HG03378 (cell line): ENCODE results near the gene ELF5.

ENCODE experiments used
- ATAC-seq: cut with Tn5 transposase; IDR thresholded peaks from one replicate; pipeline ENCODE4 v1.9.1; 2021; ENCODE audit warnings: mild to moderate bottlenecking, moderate library complexity; ENCODE audit not compliant: unreplicated experiment

The ELF5 gene

GRCh38 chr11:34458525-34458924, 55.1 kb downstream of the ELF5 start:
- ATAC-seq = no peak

GRCh38 chr11:34457607-34458006, 56.0 kb downstream of the ELF5 start:
- ATAC-seq = no peak

- no peak for ATAC-seq
Observed at GRCh38 chr11:34454308-34455032, 59.1 kb downstream of the ELF5 start.

GRCh38 chr11:34451053-34451452, 62.5 kb downstream of the ELF5 start:
- no peak for ATAC-seq

- ATAC-seq = peak; percentile 75
Observed at GRCh38 chr11:34449013-34449412, 64.6 kb downstream of the ELF5 start.

- no peak for ATAC-seq
Observed at GRCh38 chr11:34448223-34448994, 65.2 kb downstream of the ELF5 start.

- no peak for ATAC-seq
Observed at GRCh38 chr11:34447044-34447443, 66.5 kb downstream of the ELF5 start.

- ATAC-seq = no peak
Observed at GRCh38 chr11:34446386-34446785, 67.2 kb downstream of the ELF5 start.

- no peak for ATAC-seq
Observed at GRCh38 chr11:34445956-34446355, 67.6 kb downstream of the ELF5 start.

GRCh38 chr11:34444428-34444827, 69.2 kb downstream of the ELF5 start:
- ATAC-seq = no peak

GRCh38 chr11:34443136-34443535, 70.5 kb downstream of the ELF5 start:
- ATAC-seq = no peak

GRCh38 chr11:34441814-34442213, 71.8 kb downstream of the ELF5 start:
- no peak for ATAC-seq

- no peak for ATAC-seq
Observed at GRCh38 chr11:34439610-34440198, 73.9 kb downstream of the ELF5 start.

GRCh38 chr11:34438529-34439507, 74.8 kb downstream of the ELF5 start, which contains the start of gene CAT:
Gene CAT (plus strand): TSS chr11:34438934. CDS start chr11:34439014, 80 bp downstream.
- ATAC-seq = peak; percentile 96

- ATAC-seq = no peak
Observed at GRCh38 chr11:34437224-34438125, 76.1 kb downstream of the ELF5 start.

- no peak for ATAC-seq
Observed at GRCh38 chr11:34433899-34434298, 79.7 kb downstream of the ELF5 start.

GRCh38 chr11:34432822-34433221, 80.8 kb downstream of the ELF5 start:
- no peak for ATAC-seq

GRCh38 chr11:34431979-34432378, 81.6 kb downstream of the ELF5 start:
- no peak for ATAC-seq
